Measurements from ENCODE around the gene MTUS2.

The MTUS2 gene

DNA sequence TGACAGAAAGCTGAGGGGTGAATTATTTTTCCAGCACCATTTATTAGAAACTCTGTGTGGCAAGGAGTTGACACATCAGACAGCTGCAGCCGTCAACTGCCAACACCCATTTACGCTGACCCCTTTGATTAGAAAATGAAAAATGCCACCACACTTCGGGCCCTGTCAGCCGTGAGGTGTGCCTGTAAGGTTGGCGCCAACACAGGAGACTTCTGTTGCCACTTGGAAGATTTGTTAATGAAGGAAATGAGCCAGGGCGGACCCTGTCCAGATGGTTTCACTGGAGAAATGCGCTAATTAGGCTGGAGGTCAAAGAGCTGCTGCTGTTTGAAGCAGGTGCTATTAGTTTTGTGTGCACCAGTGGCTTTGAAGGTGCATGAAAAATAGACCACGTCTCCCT is 297.5 kb downstream of the MTUS2 start:
- no peak for DNase-seq

- no peak for DNase-seq
Observed at GRCh38 chr13:29118471-29118870, 298.3 kb downstream of the MTUS2 start.

DNA sequence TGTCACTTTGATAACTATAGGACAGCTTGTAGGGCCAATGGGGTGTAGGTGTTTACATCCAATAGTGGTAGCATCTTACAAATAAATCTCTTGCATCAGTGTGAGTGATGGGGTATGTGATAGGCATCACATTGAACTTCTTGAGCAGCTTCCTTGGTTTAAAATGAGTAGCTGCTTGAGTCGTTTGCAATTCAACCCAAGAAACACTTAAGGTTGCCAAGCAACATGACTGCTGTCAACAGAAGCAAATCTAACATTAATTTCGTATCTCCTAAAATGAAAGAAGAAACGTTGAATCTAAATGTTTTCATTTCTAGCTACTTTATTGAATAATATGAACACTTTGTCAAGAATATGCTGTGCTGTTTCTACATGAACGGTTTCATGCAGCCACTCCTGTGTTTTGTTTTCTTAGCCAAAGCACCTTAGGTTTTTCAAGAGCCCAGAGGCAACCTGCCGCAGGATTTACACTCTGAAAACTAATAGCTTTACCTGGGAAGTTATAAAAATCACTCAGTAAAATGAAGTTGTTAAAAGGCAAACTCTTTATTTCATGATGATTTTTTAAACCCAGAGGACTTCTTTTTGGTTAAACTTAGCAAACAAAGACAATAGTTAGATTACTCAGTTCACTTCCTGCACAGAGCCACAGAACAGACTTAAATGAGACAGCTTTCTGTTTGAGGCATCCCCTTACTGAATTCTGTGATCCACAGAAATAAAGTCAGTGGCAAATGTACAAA is 305.2 kb downstream of the MTUS2 start:
- DNase-seq = no peak

DNA sequence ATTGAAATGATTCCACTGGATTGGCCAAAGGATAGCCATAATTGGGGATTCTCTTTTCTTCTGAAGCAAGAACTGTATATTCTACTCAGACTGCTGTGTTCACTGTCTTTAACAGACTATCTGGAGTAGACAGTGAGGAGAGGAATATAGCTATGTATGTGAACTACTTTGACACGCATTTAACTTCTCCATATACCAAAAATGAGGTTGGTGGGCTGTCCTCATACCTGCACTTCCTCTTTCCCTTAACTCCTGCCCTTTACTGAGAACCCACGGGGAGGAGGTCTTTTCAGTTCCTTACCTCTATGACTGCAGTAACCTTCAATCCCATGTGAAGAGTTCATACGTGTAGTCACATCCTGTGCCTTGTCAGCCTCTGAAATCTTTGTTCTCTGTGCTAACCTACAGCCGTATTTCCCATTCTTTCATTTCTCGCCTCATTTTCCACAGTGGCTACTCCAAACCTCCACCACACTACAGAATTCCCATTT is 305.8 kb downstream of the MTUS2 start:
- DNase-seq = peak; percentile 1

- no peak for DNase-seq
Observed at GRCh38 chr13:29129616-29130015, 309.5 kb downstream of the MTUS2 start.

DNA sequence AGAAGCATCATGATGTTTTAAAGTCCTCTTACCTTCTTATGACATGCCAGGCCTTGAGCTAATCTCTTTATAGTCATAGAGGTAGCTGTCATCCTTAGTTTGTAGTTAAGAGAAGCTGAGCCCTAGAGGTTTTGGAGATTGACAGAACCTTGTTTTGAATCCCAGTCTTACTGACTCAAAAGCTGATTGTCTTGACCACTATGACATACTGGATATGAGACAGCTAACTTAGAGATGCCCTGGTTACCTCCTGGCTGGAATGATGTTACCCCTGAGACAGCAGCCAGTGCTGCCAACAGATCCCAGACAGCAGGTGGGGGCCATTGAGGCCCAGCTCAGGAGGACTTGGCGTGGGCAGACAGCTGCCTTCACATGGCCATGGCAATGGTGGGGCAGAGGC is 311.0 kb downstream of the MTUS2 start:
- no peak for DNase-seq

DNA sequence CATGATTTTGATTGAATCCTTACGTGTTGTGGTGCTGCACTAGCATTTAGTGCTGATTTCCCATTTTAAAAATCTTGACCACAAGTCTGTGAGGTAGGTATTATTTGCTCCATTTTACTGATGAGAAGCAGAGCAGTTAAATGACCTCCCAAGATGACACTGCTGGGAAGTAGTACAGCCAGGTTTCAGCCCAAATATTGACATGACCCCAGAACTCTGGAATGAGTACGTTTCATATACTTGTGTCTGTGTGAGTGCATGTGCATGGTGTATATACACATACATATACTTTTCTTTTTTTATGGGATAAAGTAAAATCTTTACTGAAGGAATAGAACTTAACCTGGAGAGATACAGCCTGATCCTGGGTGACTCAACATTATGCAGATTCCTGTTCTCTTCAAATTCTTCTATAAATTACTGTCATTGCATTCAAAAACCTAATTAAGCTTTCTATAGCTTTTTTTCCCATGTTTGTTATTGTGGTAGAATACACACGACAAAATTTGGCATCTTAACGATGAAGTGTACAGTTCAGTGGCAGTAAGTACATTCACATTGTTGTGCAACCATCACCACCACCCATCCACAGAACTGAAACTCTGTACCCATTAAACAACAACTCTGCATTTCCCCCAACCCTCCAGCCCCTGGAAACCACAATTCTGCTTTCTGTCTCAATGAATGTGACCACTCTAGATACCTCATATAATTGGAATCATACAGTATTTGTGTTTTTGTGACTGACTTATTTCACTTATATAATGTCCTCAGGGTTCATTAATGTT is 311.9 kb downstream of the MTUS2 start:
- DNase-seq = no peak

DNA sequence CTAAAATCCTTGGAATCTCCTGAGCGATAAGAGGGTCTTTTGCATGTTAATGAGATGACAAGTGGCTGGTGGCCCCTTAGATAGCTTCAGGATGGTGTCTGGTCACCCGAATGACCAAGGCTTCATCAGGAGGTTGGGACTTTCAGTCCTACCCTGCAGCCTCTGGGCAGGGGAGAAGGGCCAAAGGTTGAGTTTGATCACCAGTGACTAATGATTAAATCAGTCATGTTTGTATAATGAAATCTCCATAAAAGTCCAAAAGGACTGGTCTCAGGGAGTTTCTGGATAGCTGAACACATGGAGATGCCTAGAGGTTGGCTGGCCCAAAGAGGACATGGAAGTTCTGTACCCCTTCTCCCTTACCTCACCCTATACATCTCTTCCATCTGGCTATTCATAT is 316.2 kb downstream of the MTUS2 start:
- DNase-seq = no peak

GRCh38 chr13:29137016-29137415 is 316.9 kb downstream of the MTUS2 start:
- DNase-seq = no peak

DNA sequence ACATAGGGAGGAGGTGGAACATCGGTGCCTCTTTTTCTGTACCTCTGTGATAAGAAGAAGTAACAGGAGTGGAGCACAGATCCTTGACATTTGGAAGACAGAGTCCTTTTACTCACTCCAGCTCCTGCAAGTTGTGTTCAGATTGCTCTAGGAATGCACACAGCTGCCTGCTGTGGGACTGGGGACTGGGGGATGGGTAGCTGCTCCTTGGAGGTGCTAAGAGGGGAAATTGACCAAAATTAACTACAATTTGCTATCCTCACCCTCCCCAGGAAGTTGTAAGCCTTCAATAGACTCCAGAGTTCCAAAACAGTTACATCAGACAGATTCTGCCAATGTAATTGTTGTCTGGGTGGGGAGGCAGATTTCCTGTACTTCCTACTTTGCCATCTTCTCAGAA is 317.9 kb downstream of the MTUS2 start:
- no peak for DNase-seq

GRCh38 chr13:29140277-29140676 is 320.1 kb downstream of the MTUS2 start:
- DNase-seq = no peak

GRCh38 chr13:29143847-29144246 is 323.7 kb downstream of the MTUS2 start:
- no peak for DNase-seq

DNA sequence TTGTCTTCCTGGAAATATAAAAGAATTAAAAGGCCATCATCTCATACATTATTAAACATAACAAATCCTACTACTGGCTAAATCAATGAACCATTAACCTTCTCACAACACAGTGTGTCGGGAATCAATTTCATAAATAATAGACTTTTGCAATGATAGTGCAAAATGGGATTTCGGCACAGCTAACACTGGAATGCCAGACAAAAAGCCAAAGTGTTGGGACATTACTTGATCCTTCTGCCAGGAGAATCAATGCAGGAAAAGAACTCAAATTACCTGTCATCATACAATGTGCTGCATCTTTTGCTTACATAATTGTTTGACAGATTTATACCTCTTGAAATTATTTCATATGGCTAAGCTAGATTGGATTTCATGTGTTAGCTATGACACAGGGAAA is 334.3 kb downstream of the MTUS2 start:
- no peak for DNase-seq

- DNase-seq = no peak
Observed at GRCh38 chr13:29156136-29156535, 336.0 kb downstream of the MTUS2 start.

GRCh38 chr13:29159871-29160270 is 339.7 kb downstream of the MTUS2 start:
- DNase-seq = no peak

- DNase-seq = peak; percentile 3
Observed at GRCh38 chr13:29160862-29161261, 340.7 kb downstream of the MTUS2 start.

DNA sequence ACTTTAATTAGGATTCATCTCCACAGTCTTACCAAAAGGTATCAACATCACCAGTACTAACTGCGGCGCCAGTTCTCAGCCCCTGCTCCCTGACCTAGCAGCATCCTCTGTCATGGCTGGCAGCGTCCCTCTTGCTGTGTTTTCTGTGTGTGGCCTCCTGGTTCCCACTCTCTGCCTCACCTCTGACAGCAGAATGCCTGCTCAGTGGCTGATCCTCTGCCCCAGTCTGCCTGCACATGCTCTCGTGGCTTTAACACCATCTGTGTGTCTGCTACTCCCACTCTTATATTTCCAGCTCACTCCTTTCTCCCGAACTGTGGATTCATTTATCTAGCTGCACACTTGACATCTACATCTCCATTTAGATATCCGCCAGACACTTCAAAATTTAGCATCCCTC is 341.5 kb downstream of the MTUS2 start:
- DNase-seq = no peak

DNA sequence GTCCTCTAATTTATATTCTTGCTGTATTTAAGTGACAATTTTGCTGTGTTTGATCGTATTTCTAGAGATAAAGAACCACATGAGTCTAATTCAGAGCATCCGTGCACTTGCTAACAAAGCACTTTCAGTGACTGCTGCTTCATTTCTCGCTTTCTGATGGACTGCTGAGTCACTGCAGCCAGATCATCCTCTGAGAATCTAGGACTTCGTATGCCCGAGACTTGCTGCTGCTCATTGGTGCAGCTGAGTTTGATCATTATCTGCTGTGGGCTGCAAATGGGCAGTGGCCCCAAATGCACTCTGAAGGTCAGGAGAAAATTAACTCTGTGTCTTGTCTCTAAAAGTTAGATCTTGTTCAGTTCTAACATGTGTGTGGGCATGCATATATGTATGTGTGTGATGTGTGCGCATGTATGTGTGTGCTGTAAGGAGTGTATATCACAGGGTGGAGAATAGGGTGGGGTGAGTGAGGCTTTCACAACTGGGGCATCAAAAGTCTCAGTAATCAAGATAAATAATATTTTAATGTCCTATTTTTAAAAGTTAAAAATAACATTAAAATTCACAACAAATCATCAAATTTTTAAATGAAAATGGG is 342.6 kb downstream of the MTUS2 start:
- no peak for DNase-seq

DNA sequence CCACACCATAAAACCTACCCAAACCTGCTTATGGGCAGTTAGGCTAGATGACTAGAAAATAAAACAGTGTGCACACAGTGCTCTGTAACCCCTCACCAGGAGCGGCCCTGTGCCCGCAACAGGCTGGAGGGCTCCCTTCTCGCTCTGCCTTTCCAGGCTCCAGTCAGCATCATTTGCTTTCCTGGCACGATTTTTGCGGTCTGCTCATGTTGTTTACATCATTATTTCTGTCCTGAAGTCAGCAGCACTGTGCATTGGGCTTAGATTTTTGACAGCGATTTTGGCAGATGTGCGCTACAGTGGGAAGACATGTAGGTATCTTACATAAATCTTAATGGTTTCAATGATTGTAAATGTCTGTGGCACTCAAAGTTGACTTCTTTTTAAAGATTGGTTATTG is 344.0 kb downstream of the MTUS2 start:
- DNase-seq = no peak

GRCh38 chr13:29165216-29165615 is 345.1 kb downstream of the MTUS2 start:
- no peak for DNase-seq

GRCh38 chr13:29165840-29166239 is 345.7 kb downstream of the MTUS2 start:
- no peak for DNase-seq

DNA sequence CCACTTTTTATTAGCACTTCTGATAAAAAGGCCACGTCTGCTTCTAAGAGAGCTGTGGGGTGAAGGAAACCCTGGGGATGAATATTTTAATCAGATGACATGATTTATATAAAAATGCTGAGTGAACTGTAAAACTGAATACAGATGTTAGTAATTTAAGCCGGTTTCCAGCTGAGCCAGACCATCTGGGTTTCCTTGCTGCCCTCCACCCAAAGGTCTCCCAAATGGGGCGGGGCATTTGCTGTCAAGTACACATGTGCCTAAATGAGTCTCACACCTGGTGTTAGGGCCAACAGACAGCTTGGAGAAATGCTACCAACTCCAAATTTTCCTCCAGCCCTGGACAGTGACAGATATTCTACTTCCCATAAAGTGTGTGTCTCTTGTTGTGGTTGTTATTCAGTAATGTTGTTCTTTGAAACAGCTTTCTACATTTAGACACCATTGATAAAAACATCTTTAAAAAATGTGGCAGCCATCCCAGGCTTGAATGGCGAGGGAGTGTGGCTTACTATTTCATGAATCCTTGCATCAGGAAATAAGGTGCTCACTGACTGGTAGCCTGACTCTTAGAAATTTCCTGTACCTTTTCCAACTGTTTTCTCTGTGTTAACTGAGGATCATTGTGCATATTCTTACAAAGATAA is 350.4 kb downstream of the MTUS2 start:
- no peak for DNase-seq

- no peak for DNase-seq
Observed at GRCh38 chr13:29171244-29171643, 351.1 kb downstream of the MTUS2 start.
